C4-2B (cell line): Measurements from ENCODE around the gene DHRS4.
"Not testable (repeated sequence)": the region's sequence is repeated elsewhere in the genome, so short reads cannot be mapped to it uniquely, and the experiment has no call there.

Experiments
- H3K27ac ChIP-seq: fragments of 450-650 bp; 2 replicates; pipeline ENCODE4 v1.5.1; 2017
- CTCF ChIP-seq: fragments of 450-650 bp; conservative IDR thresholded peaks from 2 replicates; pipeline ENCODE4 v1.5.1; 2017; ENCODE audit warnings: mild to moderate bottlenecking
- ZFX ChIP-seq: fragments of 450-650 bp; IDR thresholded peaks from 2 replicates; pipeline ENCODE4 v1.6.1; 2017

Gene DHRS4

GRCh38 chr14:23961704-23962103 lies 8.1 kb downstream of the DHRS4 start:
- not testable (repeated sequence) for H3K27ac ChIP-seq

- not testable (repeated sequence) for H3K27ac ChIP-seq
Observed at GRCh38 chr14:23969130-23969480, 15.5 kb downstream of the DHRS4 start.

- not testable (repeated sequence) for H3K27ac ChIP-seq
Observed at GRCh38 chr14:23969481-23970282, 16.1 kb downstream of the DHRS4 start.

- H3K27ac ChIP-seq = not testable (repeated sequence)
Observed at GRCh38 chr14:23970283-23970659, 16.7 kb downstream of the DHRS4 start.

GRCh38 chr14:23973178-23973577 lies 19.6 kb downstream of the DHRS4 start:
- H3K27ac ChIP-seq = not testable (repeated sequence)

- not testable (repeated sequence) for H3K27ac ChIP-seq
Observed at GRCh38 chr14:23974041-23974440, 20.5 kb downstream of the DHRS4 start.

- H3K27ac ChIP-seq = not testable (repeated sequence)
Observed at GRCh38 chr14:23977208-23977607, 23.6 kb downstream of the DHRS4 start.

GRCh38 chr14:23981951-23982813 lies 28.6 kb downstream of the DHRS4 start:
- not testable (repeated sequence) for H3K27ac ChIP-seq

- H3K27ac ChIP-seq = no peak overlapping the region
- TF ChIP-seq ZFX (no peak), CTCF (no peak)
Observed at GRCh38 chr14:23984891-23985602, 31.5 kb downstream of the DHRS4 start.

- not testable (repeated sequence) for H3K27ac ChIP-seq
Observed at GRCh38 chr14:23988223-23988606, 34.6 kb downstream of the DHRS4 start.

GRCh38 chr14:23988607-23989363 lies 35.2 kb downstream of the DHRS4 start, which contains the start of gene DHRS4L2:
TSS of gene DHRS4L2 (plus strand) at chr14:23988929. CDS start at chr14:23988948, 19 bp downstream.
- not testable (repeated sequence) for H3K27ac ChIP-seq

GRCh38 chr14:23989734-23990445 lies 36.3 kb downstream of the DHRS4 start:
- H3K27ac ChIP-seq = not testable (repeated sequence)

GRCh38 chr14:23990961-23991360 lies 37.4 kb downstream of the DHRS4 start:
- not testable (repeated sequence) for H3K27ac ChIP-seq

- not testable (repeated sequence) for H3K27ac ChIP-seq
Observed at GRCh38 chr14:23993042-23993441, 39.5 kb downstream of the DHRS4 start.

- not testable (repeated sequence) for H3K27ac ChIP-seq
Observed at GRCh38 chr14:23996009-23996408, 42.4 kb downstream of the DHRS4 start.

GRCh38 chr14:23996825-23997224 lies 43.3 kb downstream of the DHRS4 start:
- H3K27ac ChIP-seq = not testable (repeated sequence)

GRCh38 chr14:23999640-24000039 lies 46.1 kb downstream of the DHRS4 start:
- H3K27ac ChIP-seq = not testable (repeated sequence)

GRCh38 chr14:24001078-24001477 lies 47.5 kb downstream of the DHRS4 start:
- H3K27ac ChIP-seq = not testable (repeated sequence)

- H3K27ac ChIP-seq = not testable (repeated sequence)
Observed at GRCh38 chr14:24001679-24002078, 48.1 kb downstream of the DHRS4 start.
